Midbrain (tissue), 1 donor: ENCODE measurements around the gene LDLRAD4.
"Not testable (repeated sequence)": the region's sequence is repeated elsewhere in the genome, so short reads cannot be mapped to it uniquely, and the experiment has no call there.

ENCODE experiments used
- DNase-seq: peaks from one replicate; lab custom pipeline; 2025; lab: John Stamatoyannopoulos, UW

LDLRAD4 gene

GRCh38 chr18:13486686-13487085, 268.1 kb downstream of the LDLRAD4 start:
- no peak for DNase-seq

GRCh38 chr18:13487237-13487636, 268.7 kb downstream of the LDLRAD4 start:
- DNase-seq: no peak

DNA sequence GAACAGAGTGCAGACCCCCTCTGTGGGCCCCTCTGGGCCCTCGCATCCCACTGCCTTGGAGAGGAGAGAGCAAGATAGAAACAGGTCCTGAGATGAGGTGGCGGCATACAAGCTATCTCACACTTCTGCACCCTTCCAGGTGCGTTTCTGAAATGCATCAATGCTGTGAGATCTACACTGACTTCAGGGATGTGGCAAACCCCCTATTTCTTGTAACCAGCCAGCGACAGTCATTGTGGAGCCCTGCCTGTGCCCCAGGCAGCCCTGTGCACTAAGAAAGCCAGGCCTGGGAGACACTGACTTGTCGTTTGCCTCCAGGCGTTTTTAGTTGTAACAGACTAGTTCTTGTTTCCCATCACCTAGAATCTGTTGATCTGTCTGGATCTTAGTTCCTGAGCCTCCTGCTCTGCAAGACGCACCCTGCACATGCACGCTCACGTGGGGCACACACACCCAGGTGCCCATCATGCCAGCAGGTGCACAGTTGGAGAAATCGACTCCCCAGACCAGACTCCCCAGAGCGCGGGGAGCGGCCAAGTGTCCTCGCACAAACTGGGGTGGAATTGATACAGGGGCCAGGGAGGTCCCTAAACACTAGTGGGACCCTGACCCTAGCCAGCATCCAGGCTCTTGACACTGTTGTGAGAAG, 269.8 kb downstream of the LDLRAD4 start:
- DNase-seq: no peak

- DNase-seq: not testable (repeated sequence)
Measured at GRCh38 chr18:13489303-13489702, 270.7 kb downstream of the LDLRAD4 start.

DNA sequence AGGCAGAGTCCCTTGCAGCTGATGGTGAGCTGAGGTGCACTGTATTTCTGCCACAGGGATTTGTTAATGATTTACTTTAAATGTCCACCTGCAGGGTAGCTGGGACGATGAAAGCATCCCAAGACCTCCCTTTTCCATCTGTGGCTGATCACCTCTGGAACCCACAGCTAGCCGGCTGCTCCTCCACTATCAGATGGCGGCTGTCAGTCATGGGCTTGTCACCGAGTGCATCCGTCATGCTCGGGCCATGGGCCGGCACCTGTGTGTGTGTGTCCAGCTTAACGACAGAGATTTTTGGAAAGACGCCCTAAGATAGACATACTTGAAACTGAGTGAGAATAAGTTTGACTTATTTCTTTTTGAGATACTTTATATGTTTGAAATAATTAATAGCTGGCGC, 272.6 kb downstream of the LDLRAD4 start:
- DNase-seq: no peak

- DNase-seq: no peak
Measured at GRCh38 chr18:13492314-13492713, 273.8 kb downstream of the LDLRAD4 start.

- no peak for DNase-seq
Measured at GRCh38 chr18:13493079-13493478, 274.5 kb downstream of the LDLRAD4 start.

DNA sequence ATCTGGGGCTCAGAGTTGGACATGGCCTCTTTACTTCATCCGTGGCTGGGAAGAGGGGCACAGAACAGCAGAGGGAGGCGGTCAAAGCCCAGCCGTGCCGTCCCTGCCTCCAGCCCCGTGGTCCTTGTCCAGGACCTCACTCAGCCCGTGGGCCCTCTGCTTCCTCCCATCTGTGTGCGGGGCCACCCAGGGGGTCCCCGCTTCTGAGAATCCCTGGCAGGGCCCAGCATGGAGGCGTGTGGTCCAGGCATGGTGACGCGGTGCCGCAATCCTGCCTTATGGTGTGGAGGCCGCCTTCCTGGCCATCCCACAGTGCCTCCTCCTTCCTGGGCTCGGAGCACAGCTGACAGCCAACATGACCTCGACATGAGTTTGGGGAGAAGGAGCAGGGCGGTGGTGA, 275.2 kb downstream of the LDLRAD4 start:
- no peak for DNase-seq

DNA sequence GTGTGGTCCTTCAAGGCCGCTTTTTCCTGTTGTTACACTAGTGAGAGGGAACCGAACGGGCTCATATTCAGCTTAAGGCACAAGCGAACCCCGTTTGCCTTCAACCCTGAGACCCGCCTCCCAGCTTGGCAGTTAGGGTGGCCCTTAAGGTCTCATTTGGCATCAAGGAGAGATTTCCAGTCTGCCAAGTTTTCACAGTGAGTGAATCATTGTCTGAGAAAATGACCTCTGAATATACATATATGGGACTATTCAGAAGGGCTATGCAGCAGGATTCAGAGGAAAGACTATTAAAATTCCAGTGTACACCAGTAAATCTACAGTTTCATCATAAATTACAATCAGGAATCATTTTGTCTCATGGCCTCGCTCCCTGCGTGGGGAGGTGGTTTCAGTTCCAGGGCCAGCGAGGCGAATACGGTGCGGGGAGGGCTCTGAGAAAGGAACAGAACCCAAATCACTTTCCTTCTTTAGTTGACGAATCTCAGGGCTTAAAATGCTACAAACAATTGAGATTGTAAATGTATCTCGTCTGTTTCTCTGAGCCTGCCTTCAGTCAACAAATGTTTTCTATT, 276.4 kb downstream of the LDLRAD4 start:
- no peak for DNase-seq

DNA sequence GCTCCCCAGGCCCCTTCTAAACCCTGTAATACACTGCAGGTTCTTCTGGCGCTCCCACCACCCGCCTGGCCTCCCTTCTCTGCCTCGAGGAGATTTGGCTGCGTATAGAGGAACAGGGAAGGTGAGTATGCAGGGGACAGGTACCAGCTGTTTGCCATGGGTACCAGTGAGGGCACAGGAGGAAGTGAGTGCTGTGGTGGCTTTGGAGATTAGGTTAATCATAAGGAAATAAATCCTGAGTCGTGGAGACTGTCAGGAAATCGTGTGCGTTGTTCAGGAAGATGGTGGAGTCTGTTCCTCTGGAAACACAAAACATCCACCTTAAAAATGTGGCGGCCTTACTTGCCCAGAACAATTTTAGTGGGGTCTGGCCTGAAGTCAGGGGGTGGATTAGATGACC, 277.4 kb downstream of the LDLRAD4 start:
- DNase-seq: no peak

- no peak for DNase-seq
Measured at GRCh38 chr18:13496691-13497281, 278.2 kb downstream of the LDLRAD4 start.

- DNase-seq: no peak
Measured at GRCh38 chr18:13499803-13500202, 281.2 kb downstream of the LDLRAD4 start.

DNA sequence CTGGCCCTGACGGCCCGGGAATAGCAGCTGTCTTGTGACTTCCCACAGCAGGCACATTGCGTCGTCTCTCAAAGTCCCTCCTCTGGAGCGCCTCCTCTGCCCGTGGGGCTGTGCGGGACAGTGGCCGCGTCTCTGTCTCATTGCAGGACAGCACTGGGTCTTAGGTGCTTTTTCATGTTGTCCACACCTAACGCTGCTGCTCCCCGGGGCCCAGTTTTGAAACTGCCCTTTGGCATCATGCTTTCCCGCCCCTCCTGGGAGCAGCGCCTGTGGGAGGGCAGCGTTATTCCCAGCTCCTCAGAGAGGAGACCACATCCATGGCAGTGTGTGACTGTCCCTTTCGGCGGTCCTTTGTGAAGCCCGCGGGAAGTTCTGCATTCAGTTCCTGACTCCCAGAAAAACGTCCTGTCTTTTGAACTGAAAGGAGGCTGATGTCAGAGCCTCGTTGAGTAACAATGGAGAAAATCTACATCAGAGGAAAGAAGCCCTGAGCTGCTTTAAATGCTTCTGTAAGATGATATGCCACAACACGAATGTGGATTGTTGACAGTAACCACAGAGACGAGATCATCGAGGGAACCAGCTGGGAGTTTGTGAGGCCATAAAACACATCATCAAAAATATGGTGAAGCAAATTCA, 281.8 kb downstream of the LDLRAD4 start:
- DNase-seq: peak; percentile 67

- peak; percentile 72 for DNase-seq
Measured at GRCh38 chr18:13500869-13501542, 282.4 kb downstream of the LDLRAD4 start.

- no peak for DNase-seq
Measured at GRCh38 chr18:13501543-13501887, 283.0 kb downstream of the LDLRAD4 start.

- no peak for DNase-seq
Measured at GRCh38 chr18:13501891-13502290, 283.3 kb downstream of the LDLRAD4 start.

GRCh38 chr18:13502585-13502984, 284.0 kb downstream of the LDLRAD4 start:
- DNase-seq: no peak

DNA sequence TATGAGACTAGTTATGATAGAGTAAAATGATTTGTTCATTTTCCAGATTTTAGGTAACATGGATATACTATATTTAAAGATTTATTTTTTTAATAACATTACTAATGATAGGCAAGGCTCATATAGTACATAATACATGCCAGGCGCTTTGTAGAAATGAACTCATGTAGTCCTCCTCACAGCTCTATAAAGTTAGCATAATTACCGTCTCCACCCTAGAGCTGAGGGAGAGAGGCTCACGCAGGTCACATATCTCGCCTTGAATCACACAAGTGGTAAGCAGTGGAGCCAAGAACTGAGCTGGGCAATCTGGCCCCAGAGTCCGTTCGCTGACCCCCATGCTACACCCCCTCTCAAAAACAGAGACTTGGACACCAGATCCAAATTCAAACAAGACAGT, 285.3 kb downstream of the LDLRAD4 start:
- no peak for DNase-seq

GRCh38 chr18:13505780-13506345, 287.3 kb downstream of the LDLRAD4 start:
- DNase-seq: no peak

DNA sequence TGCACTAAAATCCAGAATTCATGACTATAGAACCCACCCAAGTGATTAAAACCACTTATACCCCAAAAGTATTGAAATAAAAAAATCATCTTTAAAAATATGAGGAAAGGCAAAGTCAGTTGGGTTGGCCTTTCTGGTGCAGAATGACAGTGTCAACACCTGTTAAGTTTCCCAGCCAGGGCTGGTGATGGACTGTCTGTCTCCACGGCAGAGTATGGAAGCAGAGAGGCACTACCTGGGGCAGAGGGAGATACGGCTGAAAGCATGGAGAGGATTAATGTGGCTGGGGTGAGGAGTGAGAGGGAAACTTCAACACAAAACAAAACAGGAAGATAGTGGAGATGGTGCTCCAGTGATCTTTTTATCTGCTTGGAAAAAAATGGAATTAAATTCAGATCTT, 292.0 kb downstream of the LDLRAD4 start:
- no peak for DNase-seq

DNA sequence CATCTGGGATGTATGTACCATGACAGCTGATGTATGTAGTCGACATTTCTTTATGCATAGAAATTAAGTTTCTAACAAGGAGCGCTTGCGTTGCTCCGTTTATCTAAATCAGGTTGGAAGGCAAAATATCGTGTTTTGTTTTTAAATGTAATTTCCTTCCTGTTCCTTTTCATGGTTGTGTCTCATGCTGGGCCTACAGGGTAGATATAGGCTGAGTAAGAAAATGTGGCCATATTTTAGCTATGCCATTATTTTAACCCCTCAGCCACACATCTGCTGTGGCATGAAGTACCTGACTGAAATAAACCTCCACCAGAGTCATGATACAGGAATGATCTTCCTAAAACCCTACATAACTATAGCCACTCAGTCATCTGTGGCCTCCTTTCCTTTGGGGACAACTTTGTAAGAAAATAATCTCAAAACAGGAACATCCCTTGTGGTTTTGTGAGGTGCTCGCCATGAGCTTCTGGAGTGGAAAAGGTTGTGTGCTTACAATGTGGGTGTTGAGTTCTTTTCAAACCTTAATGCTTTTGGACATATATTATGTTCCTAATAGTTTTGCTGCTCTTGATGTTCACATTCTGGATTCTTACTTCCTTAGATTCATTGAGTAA, 293.5 kb downstream of the LDLRAD4 start:
- DNase-seq: no peak

GRCh38 chr18:13513021-13513420, 294.5 kb downstream of the LDLRAD4 start:
- DNase-seq: no peak
